Right renal pelvis (tissue), 4 donors: ENCODE measurements around the gene ACOT11. TPM values are rescaled to one million over a fixed set of nuclear protein-coding genes. Genes with fewer than 3 reads are reported as not detected.

ENCODE experiments used
- DNase-seq, 4 donors: peaks; one replicate each; pipeline ENCODE4 v3.0.0-alpha.2; 2013; ENCODE audit warnings: low read depth in 4 of 4, low spot score in 3 of 4, missing footprints in 1 of 4
- polyA plus RNA-seq, 4 donors: library from polyadenylated mRNA; unstranded; fragments of 120-200 nt; gene quantifications; one replicate each; pipeline ENCODE4 v1.2.1, GENCODE V29; 2013; ENCODE audit not compliant: insufficient read length in 4 of 4

ACOT11 gene
- polyA plus RNA-seq, 4 donors: 9.0 to 14.1 (median 10.3) TPM

- no peak for DNase-seq
Observed at GRCh38 chr1:54640863-54641836, 93.1 kb downstream of the ACOT11 start, which contains the start of gene MROH7. TSS of gene MROH7 (plus strand) at chr1:54641786. CDS start at chr1:54652927, 11,141 bp downstream.

DNA sequence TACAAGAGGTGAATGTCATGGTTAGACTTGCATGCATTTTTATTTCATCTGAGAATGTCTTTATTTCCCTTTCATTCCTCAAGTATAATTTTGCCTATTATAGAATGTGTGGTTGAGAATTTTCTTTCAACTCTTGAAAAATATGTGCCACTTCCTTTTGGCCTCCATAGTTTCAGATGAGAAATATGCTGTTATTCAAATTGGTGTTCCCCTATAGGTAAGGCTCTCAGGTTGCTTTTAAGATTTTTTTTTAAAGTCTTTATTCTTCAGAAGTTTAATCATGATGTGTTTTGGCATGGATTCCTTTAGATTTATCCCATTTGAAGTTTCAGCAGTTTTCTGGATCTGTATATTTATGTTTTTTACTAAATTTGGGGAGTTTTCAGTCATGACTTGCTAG, 95.7 kb downstream of the ACOT11 start:
- no peak for DNase-seq

DNA sequence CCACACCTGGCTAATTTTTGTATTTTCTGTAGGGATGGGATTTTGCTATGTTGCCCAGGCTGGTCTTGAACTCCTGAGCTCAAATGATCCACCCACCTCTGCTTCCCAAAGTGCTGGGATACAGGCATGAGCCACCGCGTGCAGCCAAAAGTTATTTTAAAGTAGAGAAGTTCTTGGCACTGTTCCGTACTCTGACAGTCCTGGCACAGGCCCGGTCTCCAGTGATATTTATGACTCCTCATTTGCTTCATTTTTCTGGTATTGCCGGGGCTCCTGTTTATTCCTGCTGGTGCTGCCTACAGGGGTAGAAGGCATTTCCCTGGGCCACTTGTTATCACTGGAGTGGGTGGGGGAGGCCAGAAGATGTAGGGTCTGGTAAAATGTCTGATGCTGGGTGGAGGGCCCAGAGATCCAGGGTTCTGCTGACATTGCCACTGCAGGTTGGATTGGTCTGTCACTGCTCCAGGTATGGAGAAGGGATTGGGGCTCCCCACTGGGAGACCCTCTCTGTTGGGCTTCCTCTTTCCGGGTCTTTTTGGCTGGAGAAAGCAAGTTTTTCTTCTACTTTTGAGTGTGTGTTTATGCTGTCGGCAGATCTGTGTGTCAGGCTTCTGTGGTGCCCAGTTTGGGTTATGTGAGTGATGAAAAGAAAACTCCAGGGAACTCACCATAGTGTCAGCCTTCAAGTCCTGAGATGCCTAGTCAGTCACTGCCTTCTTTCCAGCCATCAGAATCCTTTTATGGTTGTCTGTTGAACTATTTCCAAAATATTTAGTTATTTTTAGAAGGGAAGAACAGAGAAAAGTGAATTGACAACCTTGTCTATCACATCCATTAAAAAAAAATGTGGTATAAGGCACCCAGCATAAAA, 98.0 kb downstream of the ACOT11 start:
- no peak for DNase-seq

GRCh38 chr1:54649130-54649898, 101.3 kb downstream of the ACOT11 start:
- DNase-seq: peak in 3 of 4 donors; percentile 20 to 31 (median 30)

- no peak for DNase-seq
Observed at GRCh38 chr1:54649921-54650320, 101.9 kb downstream of the ACOT11 start.

DNA sequence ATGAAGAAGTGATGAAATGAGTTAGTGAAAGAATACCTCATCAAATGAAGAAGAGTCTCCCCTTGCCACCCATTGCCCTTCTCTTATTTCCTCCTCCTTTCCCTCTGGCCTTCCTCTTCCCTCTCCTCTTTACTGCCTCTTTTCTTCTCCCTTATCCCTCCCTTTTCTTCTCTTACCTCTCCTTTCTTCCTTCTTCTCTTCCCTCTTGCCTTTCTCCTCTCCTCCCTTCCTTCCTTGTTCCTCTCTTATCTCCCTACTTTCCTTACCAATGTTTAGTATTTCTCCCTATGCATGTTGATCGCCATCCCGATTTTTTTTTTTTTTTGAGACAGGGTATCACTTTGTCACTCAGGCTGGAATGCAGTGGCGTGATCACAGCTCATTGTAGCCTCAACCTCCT, 102.4 kb downstream of the ACOT11 start:
- DNase-seq: no peak

DNA sequence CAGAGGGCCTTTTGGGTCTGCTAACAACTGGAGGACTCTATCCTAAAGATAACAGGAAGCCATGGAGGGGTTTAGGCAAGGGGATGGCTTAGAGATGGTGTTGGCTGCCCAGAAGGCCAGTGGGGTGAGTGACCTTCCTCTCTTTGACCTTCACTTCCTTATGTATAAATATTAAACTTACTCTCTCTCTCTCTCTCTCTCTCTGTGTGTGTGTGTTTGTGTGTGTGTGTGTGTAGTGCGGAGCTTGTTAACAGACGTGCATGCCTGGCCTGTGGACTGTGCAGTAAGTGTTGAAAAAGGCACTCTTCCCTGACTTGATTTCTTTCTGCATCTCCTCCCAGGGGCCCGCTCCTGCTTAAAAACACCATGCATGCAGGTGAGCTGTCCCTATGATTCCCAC, 103.6 kb downstream of the ACOT11 start:
- DNase-seq: no peak

- DNase-seq: no peak
Observed at GRCh38 chr1:54652168-54652567, 104.1 kb downstream of the ACOT11 start.

DNA sequence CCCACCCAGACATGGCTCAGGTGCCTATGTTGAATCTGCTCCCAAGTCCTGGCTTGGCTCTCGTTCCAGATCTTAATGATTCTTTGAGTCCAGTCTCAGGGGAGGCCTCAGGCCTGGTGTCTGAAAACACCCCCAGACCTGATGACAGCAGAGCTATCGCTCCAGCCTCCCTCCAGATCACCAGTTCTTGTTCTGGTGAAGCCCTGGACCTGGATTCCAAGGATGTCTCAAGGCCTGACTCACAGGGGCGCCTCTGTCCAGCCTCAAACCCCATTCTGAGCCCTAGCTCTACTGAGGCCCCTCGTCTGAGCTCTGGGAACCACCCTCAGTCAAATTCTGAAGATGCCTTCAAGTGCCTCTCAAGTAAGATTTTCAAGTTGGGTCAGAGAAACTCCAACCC, 105.0 kb downstream of the ACOT11 start:
- no peak for DNase-seq

DNA sequence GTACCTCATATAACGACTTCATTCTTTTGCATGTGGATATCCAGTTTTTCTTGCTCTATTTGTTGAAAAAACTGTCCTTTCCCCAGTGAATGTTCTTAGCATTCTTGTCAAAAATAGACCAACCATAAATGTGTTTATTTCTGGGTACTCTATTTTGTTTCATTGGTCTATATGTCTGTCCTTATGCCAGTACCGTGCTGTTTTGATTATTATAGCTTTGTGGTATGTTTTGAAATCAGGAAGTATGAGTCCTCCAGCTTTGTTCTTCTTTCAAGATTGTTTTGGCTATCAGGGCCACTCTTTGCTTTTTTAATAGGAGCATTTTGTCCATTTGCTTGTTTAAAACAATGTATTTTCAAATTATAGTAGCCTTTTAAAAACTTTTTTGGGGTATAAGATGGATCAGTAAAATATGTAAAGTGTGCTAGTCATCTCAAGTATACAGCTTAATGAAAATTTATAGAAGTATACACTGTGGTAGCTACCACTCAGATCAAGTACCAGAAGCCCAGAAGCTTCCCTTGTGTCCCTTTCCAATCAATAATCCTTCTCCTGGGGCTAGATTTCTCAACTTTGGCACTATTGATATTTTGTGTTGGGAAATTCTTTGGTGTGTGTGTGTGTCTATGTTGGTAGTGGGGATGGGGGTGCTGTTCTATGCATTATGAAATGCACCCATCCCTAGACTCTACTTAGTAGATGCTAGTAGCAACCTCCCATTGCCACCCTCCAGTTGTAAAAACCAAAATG, 110.3 kb downstream of the ACOT11 start:
- no peak for DNase-seq

Other genes starting within 250 kb of the ACOT11 start
- gene SSBP3, start 141.8 kb upstream of the ACOT11 start, polyA plus RNA-seq: 100 to 1,000 TPM; 114 to 127 (median 125) TPM
- 10 to 100 TPM; 24.6 to 35.1 (median 31.8) TPM for gene FAM151A, start 75.3 kb downstream of the ACOT11 start, polyA plus RNA-seq
- gene MROH7, start 93.6 kb downstream of the ACOT11 start, polyA plus RNA-seq: 1 to 10 TPM; 3.7 to 6.5 (median 4.7) TPM
- 10 to 100 TPM; 30.1 to 36.9 (median 34.8) TPM for gene TTC4, start 167.6 kb downstream of the ACOT11 start, polyA plus RNA-seq
- 10 to 100 TPM; 11.1 to 11.4 (median 11.2) TPM for gene PARS2, start 216.3 kb downstream of the ACOT11 start, polyA plus RNA-seq